Measurements from ENCODE around the gene GOLGA6L7. TPM values are rescaled to one million over a fixed set of nuclear protein-coding genes. Genes with fewer than 3 reads are reported as not detected.

GOLGA6L7 gene
- total and polyA plus RNA-seq, 2 donors (not counting 3 experiments of a cell fraction or from before 2014, with no cell fraction given) = not detected

DNA sequence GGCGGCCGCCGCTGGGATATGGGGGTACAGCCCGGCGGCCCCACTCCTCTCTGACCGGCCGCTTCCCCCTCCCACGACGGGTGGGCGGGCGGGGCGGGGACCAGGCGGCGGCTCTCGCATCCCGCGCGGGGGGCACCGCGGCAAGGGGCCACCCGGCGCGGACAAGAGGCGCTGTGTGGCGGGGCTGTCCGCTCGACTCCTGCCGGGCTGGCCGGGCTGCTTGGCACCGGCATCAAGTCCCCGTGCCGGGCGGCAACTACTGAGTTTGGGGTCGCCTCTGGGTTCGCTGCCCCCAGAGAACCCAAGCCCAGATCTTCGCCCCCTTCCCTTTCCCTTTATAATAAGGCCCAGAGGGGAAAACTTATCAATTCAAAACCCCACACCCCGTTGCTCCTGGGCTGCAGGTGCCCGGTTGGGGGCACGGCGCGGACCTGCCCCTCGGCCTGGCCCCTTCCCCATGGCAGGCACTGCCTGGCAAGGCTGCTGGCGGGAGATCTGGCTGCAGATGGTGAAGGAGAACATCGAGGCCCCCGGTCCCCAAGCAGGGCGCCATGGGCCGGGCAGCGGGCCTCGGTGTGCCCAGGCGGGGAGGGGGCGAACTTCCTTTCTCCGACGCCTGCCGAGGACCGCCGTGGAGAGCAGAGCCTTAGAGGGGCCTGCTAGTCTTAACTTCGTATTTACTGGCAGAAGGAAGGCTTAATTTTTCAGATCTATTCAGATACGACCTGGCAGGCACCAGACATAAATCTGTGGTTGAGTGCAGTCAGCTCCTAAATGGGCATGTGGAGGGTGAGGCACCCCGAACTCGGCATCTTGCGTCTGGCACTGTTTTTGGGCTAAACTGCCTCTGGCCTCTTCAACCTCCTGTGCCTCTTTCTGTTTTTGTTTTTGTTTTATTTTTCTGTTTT is 38.2 kb upstream of the GOLGA6L7 start:
- H3K9me3 ChIP-seq (replicated peaks; ENCODE audit: control insufficient read depth, insufficient read depth, low read length) = no peaks in the 10 kb centered on the region
- no TSS peak for BruUV-seq (replicated peaks)
- H3K36me3 ChIP-seq (ENCODE audit: control insufficient read depth in 2 of 2, extremely low read depth in 1 of 2, insufficient read depth in 2 of 2, low read length in 2 of 2) = no peaks in the 10 kb centered on the region
- H3K4me1 ChIP-seq (ENCODE audit: control insufficient read depth, extremely low read depth, insufficient read depth, low read length) = peaks cover 4% of the 10 kb centered on the region
- CTCF ChIA-PET = interaction anchor here (1.0 kb wide), 1 partner anchor 217 kb away, joined by 3 read pairs; no protein-coding TSS in a partner anchor
- H3K27me3 ChIP-seq (ENCODE audit: control insufficient read depth in 2 of 2, insufficient read depth in 2 of 2, low read length in 2 of 2) = peaks cover 0 to 2% of the 10 kb centered on the region in 2 experiments
- intact Hi-C loops (cut with micrococcal nuclease) = no loop called here
- POLR2A ChIA-PET = no interaction called here
- peak overlapping the region; percentile 37 for H3K9ac ChIP-seq (replicated peaks; ENCODE audit: extremely low read depth, insufficient read depth, low read length)
- H3K27ac ChIP-seq (ENCODE audit: insufficient read depth, low read depth, low read length) = no peak overlapping the region
- dilution Hi-C loops (cut with MboI; ENCODE audit: extremely low pct_ligation_motif_present, low sequenced_read_pairs) = no loop called here
- DNase-seq (ENCODE audit: low read depth, low spot score) (no peak), FAIRE-seq (peak; percentile 18)
- no peaks in the 10 kb centered on the region for H3K79me2 ChIP-seq (ENCODE audit: control insufficient read depth, insufficient read depth, low read length)
- no peaks in the 10 kb centered on the region for H4K20me1 ChIP-seq (replicated peaks; ENCODE audit: control insufficient read depth, extremely low read depth, insufficient read depth, low read length)
- peak overlapping the region; percentile 30 for H3K4me2 ChIP-seq (ENCODE audit: insufficient read depth, low read length)
- H2AFZ ChIP-seq (ENCODE audit: low read depth, low read length) = peak overlapping the region; percentile 97
- TF ChIP-seq GATA2 (IDR thresholded peaks at IDR 0.05; ENCODE audit: insufficient read depth, insufficient read length, low read depth, low read length) (no peak), EZH2 (IDR thresholded peaks at IDR 0.05; ENCODE audit: borderline replicate concordance, low read depth, low read length, severe bottlenecking) (no peak), CTCF (IDR thresholded peaks at IDR 0.05; ENCODE audit: extremely low read depth in 1 of 2, insufficient read depth in 1 of 2, low read depth in 1 of 2, low read length in 2 of 2) (no peak), POLR2A (IDR thresholded peaks at IDR 0.05; ENCODE audit: low read depth, low read length) (no peak), JUN (IDR thresholded peaks at IDR 0.05; ENCODE audit: borderline replicate concordance, insufficient read depth, insufficient read length, low read depth) (no peak), MYC (IDR thresholded peaks at IDR 0.05; ENCODE audit: low read depth, low read length) (no peak), POLR2AphosphoS5 (IDR thresholded peaks at IDR 0.05; ENCODE audit: insufficient read depth, low read depth, low read length) (no peak), FOS (IDR thresholded peaks at IDR 0.05; ENCODE audit: borderline replicate concordance, insufficient read depth, low read length) (no peak)
- TF ChIP-seq, protein P1, sequence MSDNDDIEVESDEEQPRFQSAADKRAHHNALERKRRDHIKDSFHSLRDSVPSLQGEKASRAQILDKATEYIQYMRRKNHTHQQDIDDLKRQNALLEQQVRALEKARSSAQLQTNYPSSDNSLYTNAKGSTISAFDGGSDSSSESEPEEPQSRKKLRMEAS (IDR thresholded peaks at IDR 0.05; ENCODE audit: insufficient read depth, insufficient read length) = no peak
- H3K4me3 ChIP-seq (replicated peaks in 1 of 3; ENCODE audit: insufficient read depth in 1 of 3, low read depth in 1 of 3, low read length in 3 of 3) = peak overlapping the region; percentile 34 to 52 (median 51)
- no peaks in the 10 kb centered on the region for H3K9me1 ChIP-seq (replicated peaks; ENCODE audit: control insufficient read depth, extremely low read depth, insufficient read depth, low read length)
